ENCODE data around the gene CHAT.

CHAT gene

GRCh38 chr10:49645871-49646870 lies 32.3 kb downstream of the CHAT start:
- Histone ChIP-seq H4K91ac (ENCODE audit: low read depth, low read length, poor library complexity) (no peak overlapping the region), H3K4me1 (ENCODE audit: control insufficient read depth in 2 of 2, insufficient read depth in 1 of 2, low read depth in 1 of 2, low read length in 2 of 2) (peaks cover 0 to 1% of the 10 kb centered on the region in 2 donors), H2AK5ac (ENCODE audit: low read depth, low read length) (peak overlapping the region; percentile 47), H3K36me3 (replicated peaks in 1 of 2; ENCODE audit: control insufficient read depth in 2 of 2, insufficient read depth in 2 of 2, low read length in 2 of 2) (no peaks in the 10 kb centered on the region), H4K8ac (ENCODE audit: low read depth, low read length) (no peak overlapping the region), H3K79me1 (ENCODE audit: low read depth, low read length) (no peaks in the 10 kb centered on the region), H3K4ac (ENCODE audit: low read length) (no peak overlapping the region), H2AFZ (ENCODE audit: low read length) (no peak overlapping the region), H3K18ac (ENCODE audit: low read length) (peak overlapping the region; percentile 85), H2BK15ac (ENCODE audit: low read length) (no peak overlapping the region), H3K4me3 (ENCODE audit: low read length in 2 of 2) (no peak overlapping the region), H3K14ac (ENCODE audit: low read length) (peak overlapping the region; percentile 43), H3K27ac (replicated peaks; ENCODE audit: low read length) (no peak overlapping the region), H3K27me3 (ENCODE audit: control insufficient read depth in 3 of 3, insufficient read depth in 3 of 3, low read depth in 1 of 3, low read length in 3 of 3) (peaks cover 0 to 37% (median 0%) of the 10 kb centered on the region in 3 experiments), H3K23ac (ENCODE audit: low read depth, low read length, poor library complexity) (peak overlapping the region; percentile 92), H2BK12ac (ENCODE audit: low read length) (peak overlapping the region; percentile 31), H3K4me2 (ENCODE audit: insufficient read depth, low read length, poor library complexity, severe bottlenecking) (no peak overlapping the region), H2BK120ac (ENCODE audit: low read depth, low read length) (no peak overlapping the region), H3K9ac (ENCODE audit: low read depth, low read length, poor library complexity) (peak overlapping the region; percentile 31), H3K9me3 (replicated peaks in 1 of 2; ENCODE audit: control insufficient read depth in 2 of 2, insufficient read depth in 1 of 2, low read depth in 1 of 2, low read length in 2 of 2) (no peaks in the 10 kb centered on the region), H2BK5ac (ENCODE audit: low read length) (no peak overlapping the region)
- no CpG with 5 or more reads among the region's 22 CpGs for WGBS, 2 donors (ENCODE audit: extremely low coverage in 2 of 2, insufficient read length in 2 of 2, insufficient replicate concordance in 1 of 2)
- DNase-seq (ENCODE audit: low spot score): no peak

GRCh38 chr10:49647554-49647953 lies 33.7 kb downstream of the CHAT start:
- Histone ChIP-seq H4K91ac (ENCODE audit: low read depth, low read length, poor library complexity) (no peak overlapping the region), H3K4me2 (ENCODE audit: insufficient read depth, low read length, poor library complexity, severe bottlenecking) (no peak overlapping the region), H2BK5ac (ENCODE audit: low read length) (no peak overlapping the region), H2AK5ac (ENCODE audit: low read depth, low read length) (no peak overlapping the region), H3K9me3 (replicated peaks in 1 of 2; ENCODE audit: control insufficient read depth in 2 of 2, insufficient read depth in 1 of 2, low read depth in 1 of 2, low read length in 2 of 2) (no peaks in the 10 kb centered on the region), H3K4me3 (ENCODE audit: low read length in 2 of 2) (no peak overlapping the region), H3K79me1 (ENCODE audit: low read depth, low read length) (no peaks in the 10 kb centered on the region), H3K4ac (ENCODE audit: low read length) (no peak overlapping the region), H3K27me3 (ENCODE audit: control insufficient read depth in 3 of 3, insufficient read depth in 3 of 3, low read depth in 1 of 3, low read length in 3 of 3) (peaks cover 0 to 29% (median 0%) of the 10 kb centered on the region in 3 experiments), H2BK12ac (ENCODE audit: low read length) (no peak overlapping the region), H4K8ac (ENCODE audit: low read depth, low read length) (no peak overlapping the region), H3K23ac (ENCODE audit: low read depth, low read length, poor library complexity) (no peak overlapping the region), H3K14ac (ENCODE audit: low read length) (no peak overlapping the region), H3K4me1 (ENCODE audit: control insufficient read depth in 2 of 2, insufficient read depth in 1 of 2, low read depth in 1 of 2, low read length in 2 of 2) (peaks cover 0 to 2% of the 10 kb centered on the region in 2 donors), H3K9ac (ENCODE audit: low read depth, low read length, poor library complexity) (no peak overlapping the region), H3K36me3 (replicated peaks in 1 of 2; ENCODE audit: control insufficient read depth in 2 of 2, insufficient read depth in 2 of 2, low read length in 2 of 2) (no peaks in the 10 kb centered on the region), H3K18ac (ENCODE audit: low read length) (no peak overlapping the region), H2BK15ac (ENCODE audit: low read length) (no peak overlapping the region), H3K27ac (replicated peaks; ENCODE audit: low read length) (no peak overlapping the region), H2BK120ac (ENCODE audit: low read depth, low read length) (no peak overlapping the region), H2AFZ (ENCODE audit: low read length) (no peak overlapping the region)
- no CpG with 5 or more reads among the region's 4 CpGs for WGBS, 2 donors (ENCODE audit: extremely low coverage in 2 of 2, insufficient read length in 2 of 2, insufficient replicate concordance in 1 of 2)
- DNase-seq (ENCODE audit: low spot score): no peak

- no peak overlapping the region for H3K4me2 ChIP-seq (ENCODE audit: insufficient read depth, low read length, poor library complexity, severe bottlenecking)
- no peaks in the 10 kb centered on the region for H3K36me3 ChIP-seq (replicated peaks in 1 of 2; ENCODE audit: control insufficient read depth in 2 of 2, insufficient read depth in 2 of 2, low read length in 2 of 2)
- H4K91ac ChIP-seq (ENCODE audit: low read depth, low read length, poor library complexity): no peak overlapping the region
- H3K14ac ChIP-seq (ENCODE audit: low read length): no peak overlapping the region
- H2BK15ac ChIP-seq (ENCODE audit: low read length): no peak overlapping the region
- H3K9me3 ChIP-seq (replicated peaks in 1 of 2; ENCODE audit: control insufficient read depth in 2 of 2, insufficient read depth in 1 of 2, low read depth in 1 of 2, low read length in 2 of 2): no peaks in the 10 kb centered on the region
- H3K9ac ChIP-seq (ENCODE audit: low read depth, low read length, poor library complexity): no peak overlapping the region
- no peak overlapping the region for H3K27ac ChIP-seq (replicated peaks; ENCODE audit: low read length)
- no peak for DNase-seq (ENCODE audit: low spot score)
- H4K8ac ChIP-seq (ENCODE audit: low read depth, low read length): no peak overlapping the region
- no peak overlapping the region for H2AFZ ChIP-seq (ENCODE audit: low read length)
- peaks cover 0 to 2% of the 10 kb centered on the region in 2 donors for H3K4me1 ChIP-seq (ENCODE audit: control insufficient read depth in 2 of 2, insufficient read depth in 1 of 2, low read depth in 1 of 2, low read length in 2 of 2)
- H3K79me1 ChIP-seq (ENCODE audit: low read depth, low read length): no peaks in the 10 kb centered on the region
- H3K4ac ChIP-seq (ENCODE audit: low read length): no peak overlapping the region
- no peak overlapping the region for H3K23ac ChIP-seq (ENCODE audit: low read depth, low read length, poor library complexity)
- peak overlapping the region in 1 of 2 donors; percentile 41 for H3K4me3 ChIP-seq (ENCODE audit: low read length in 2 of 2)
- H2BK120ac ChIP-seq (ENCODE audit: low read depth, low read length): no peak overlapping the region
- peaks cover 0 to 29% (median 0%) of the 10 kb centered on the region in 3 experiments for H3K27me3 ChIP-seq (ENCODE audit: control insufficient read depth in 3 of 3, insufficient read depth in 3 of 3, low read depth in 1 of 3, low read length in 3 of 3)
- H2AK5ac ChIP-seq (ENCODE audit: low read depth, low read length): no peak overlapping the region
- H2BK5ac ChIP-seq (ENCODE audit: low read length): no peak overlapping the region
- WGBS, 2 donors (ENCODE audit: extremely low coverage in 2 of 2, insufficient read length in 2 of 2, insufficient replicate concordance in 1 of 2): no CpG with 5 or more reads among the region's 18 CpGs
- H2BK12ac ChIP-seq (ENCODE audit: low read length): no peak overlapping the region
- no peak overlapping the region for H3K18ac ChIP-seq (ENCODE audit: low read length)
Measured at GRCh38 chr10:49647985-49648795, 34.4 kb downstream of the CHAT start.

DNA sequence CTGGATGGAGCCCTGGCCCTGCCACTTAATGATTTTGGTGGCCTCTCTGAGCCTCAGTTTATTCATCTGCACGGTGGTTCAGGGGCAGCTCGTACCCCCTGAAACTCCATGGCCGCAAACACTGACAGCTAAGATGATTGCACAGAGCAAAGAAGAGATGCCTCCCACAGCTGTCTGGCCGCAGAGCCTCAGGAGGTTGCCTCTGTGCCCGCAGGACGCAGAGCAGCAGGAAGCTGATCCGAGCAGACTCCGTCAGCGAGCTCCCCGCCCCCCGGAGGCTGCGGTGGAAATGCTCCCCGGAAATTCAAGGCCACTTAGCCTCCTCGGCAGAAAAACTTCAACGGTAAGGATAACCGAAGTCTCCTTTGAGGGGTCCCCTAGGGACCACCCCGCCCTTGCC lies 35.5 kb downstream of the CHAT start:
- no peak overlapping the region for H3K4me3 ChIP-seq (ENCODE audit: low read length in 2 of 2)
- no peak overlapping the region for H3K14ac ChIP-seq (ENCODE audit: low read length)

More for the DNA sequence above, 35.5 kb downstream of the CHAT start:
- Histone ChIP-seq H2BK15ac (ENCODE audit: low read length) (no peak overlapping the region), H3K23ac (ENCODE audit: low read depth, low read length, poor library complexity) (no peak overlapping the region), H3K27ac (replicated peaks; ENCODE audit: low read length) (no peak overlapping the region), H4K8ac (ENCODE audit: low read depth, low read length) (no peak overlapping the region), H3K18ac (ENCODE audit: low read length) (no peak overlapping the region), H3K79me1 (ENCODE audit: low read depth, low read length) (no peaks in the 10 kb centered on the region), H2AFZ (ENCODE audit: low read length) (peak overlapping the region; percentile 38), H3K9me3 (replicated peaks in 1 of 2; ENCODE audit: control insufficient read depth in 2 of 2, insufficient read depth in 1 of 2, low read depth in 1 of 2, low read length in 2 of 2) (no peaks in the 10 kb centered on the region), H2AK5ac (ENCODE audit: low read depth, low read length) (no peak overlapping the region), H4K91ac (ENCODE audit: low read depth, low read length, poor library complexity) (no peak overlapping the region), H3K27me3 (ENCODE audit: control insufficient read depth in 3 of 3, insufficient read depth in 3 of 3, low read depth in 1 of 3, low read length in 3 of 3) (peaks cover 0 to 32% (median 0%) of the 10 kb centered on the region in 3 experiments), H3K9ac (ENCODE audit: low read depth, low read length, poor library complexity) (no peak overlapping the region), H3K36me3 (replicated peaks in 1 of 2; ENCODE audit: control insufficient read depth in 2 of 2, insufficient read depth in 2 of 2, low read length in 2 of 2) (no peaks in the 10 kb centered on the region), H3K4ac (ENCODE audit: low read length) (no peak overlapping the region), H2BK12ac (ENCODE audit: low read length) (no peak overlapping the region), H3K4me1 (ENCODE audit: control insufficient read depth in 2 of 2, insufficient read depth in 1 of 2, low read depth in 1 of 2, low read length in 2 of 2) (peaks cover 0 to 2% of the 10 kb centered on the region in 2 donors), H2BK5ac (ENCODE audit: low read length) (no peak overlapping the region), H2BK120ac (ENCODE audit: low read depth, low read length) (no peak overlapping the region), H3K4me2 (ENCODE audit: insufficient read depth, low read length, poor library complexity, severe bottlenecking) (no peak overlapping the region)
- no CpG with 5 or more reads among the region's 17 CpGs for WGBS, 2 donors (ENCODE audit: extremely low coverage in 2 of 2, insufficient read length in 2 of 2, insufficient replicate concordance in 1 of 2)
- no peak for DNase-seq (ENCODE audit: low spot score)
